ENCODE measurements around the gene RFXANK.

The RFXANK gene

GRCh38 chr19:19207637-19208572 lies 15.8 kb downstream of the RFXANK start:
- TF ChIP-seq GATA2 (IDR thresholded peaks at IDR 0.05; ENCODE audit: low read depth, low read length) (no peak), GATA3 (IDR thresholded peaks at IDR 0.05; ENCODE audit: low read depth, low read length) (no peak)

DNA sequence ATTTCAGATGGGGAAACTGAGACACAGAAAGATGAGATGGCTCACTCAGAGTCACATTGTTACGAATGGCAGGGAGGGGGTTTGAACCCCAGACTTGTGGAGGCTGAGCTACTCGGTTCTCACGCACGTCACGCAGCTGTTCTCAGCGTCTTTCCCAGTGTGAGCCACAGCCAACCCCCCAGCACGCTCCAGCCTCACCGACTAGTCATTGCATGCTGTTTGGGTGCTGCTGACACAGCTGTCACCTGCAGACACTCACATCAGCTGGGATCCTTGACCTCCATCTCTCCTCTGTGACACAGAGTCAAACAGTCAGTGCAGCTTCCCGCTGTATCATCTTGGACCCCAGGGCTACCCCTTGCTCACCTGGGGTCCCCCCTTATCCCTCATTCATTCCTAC lies 17.3 kb downstream of the RFXANK start:
- TF ChIP-seq GATA3 (IDR thresholded peaks at IDR 0.05; ENCODE audit: low read depth, low read length), result no peak
- TF ChIP-seq GATA2 (IDR thresholded peaks at IDR 0.05; ENCODE audit: low read depth, low read length), result no peak

GRCh38 chr19:19211499-19212420 lies 19.7 kb downstream of the RFXANK start, which contains the start of gene NCAN:
Gene NCAN (plus strand): TSS chr19:19211958. CDS start chr19:19216954, 4,996 bp downstream.
- TF ChIP-seq GATA2 (IDR thresholded peaks at IDR 0.05; ENCODE audit: low read depth, low read length), result no peak
- TF ChIP-seq GATA3 (IDR thresholded peaks at IDR 0.05; ENCODE audit: low read depth, low read length), result no peak

DNA sequence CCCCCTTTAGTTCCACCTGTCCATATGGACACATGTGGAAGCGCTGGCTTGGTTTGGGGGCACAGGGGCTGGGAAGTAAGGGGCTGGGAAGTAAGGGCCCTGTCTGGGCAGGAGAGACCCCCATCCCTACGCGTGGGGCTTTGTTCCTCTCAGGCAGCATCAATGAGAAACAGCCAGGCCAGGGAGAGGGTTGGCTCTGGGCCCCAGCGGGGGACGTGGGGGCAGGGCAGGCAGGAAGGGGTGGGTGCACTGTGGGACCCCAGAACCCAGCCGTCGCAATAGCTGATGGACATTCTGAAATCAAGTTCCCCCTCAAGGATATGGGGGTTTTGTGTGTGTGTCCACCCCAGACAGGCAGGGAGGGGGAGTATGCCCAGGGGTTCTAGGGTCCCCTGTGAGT lies 20.9 kb downstream of the RFXANK start:
- TF ChIP-seq GATA2 (IDR thresholded peaks at IDR 0.05; ENCODE audit: low read depth, low read length) (no peak), GATA3 (IDR thresholded peaks at IDR 0.05; ENCODE audit: low read depth, low read length) (no peak)

DNA sequence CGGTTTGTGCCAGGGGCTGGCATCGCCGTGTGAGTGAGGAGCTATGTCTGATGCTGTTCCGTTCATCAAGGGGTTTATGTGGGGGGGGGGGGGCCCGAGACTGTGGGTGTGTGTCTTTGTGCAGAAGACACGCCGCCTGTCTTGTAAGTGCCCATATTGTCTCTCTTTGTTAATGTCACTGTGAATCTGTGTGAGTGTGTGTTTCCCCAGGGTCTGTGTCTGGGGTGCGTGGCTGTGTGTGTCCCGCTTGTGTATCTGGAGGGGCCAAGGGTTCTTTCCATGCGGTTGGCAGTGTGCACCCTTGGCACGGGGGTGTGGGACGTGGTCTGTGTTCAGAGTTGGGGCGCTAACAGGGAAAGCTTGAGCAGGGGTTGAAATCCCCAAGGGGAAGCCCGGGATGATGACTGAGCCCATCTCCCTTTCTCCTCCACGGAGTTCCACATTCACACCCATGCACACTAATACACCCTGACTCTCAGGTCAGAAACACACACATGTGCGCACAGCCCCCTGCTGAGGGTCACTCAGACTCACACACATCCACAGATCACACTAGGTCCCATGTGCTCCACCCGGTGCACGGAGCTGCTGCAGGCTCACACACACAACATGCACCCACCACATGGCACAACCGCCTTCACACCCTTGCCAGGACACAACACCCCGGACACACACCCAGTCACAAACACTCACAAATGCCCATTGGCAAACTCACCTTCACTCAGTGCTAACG lies 21.5 kb downstream of the RFXANK start:
- no peak for TF ChIP-seq GATA3 (IDR thresholded peaks at IDR 0.05; ENCODE audit: low read depth, low read length)
- no peak for TF ChIP-seq GATA2 (IDR thresholded peaks at IDR 0.05; ENCODE audit: low read depth, low read length)

DNA sequence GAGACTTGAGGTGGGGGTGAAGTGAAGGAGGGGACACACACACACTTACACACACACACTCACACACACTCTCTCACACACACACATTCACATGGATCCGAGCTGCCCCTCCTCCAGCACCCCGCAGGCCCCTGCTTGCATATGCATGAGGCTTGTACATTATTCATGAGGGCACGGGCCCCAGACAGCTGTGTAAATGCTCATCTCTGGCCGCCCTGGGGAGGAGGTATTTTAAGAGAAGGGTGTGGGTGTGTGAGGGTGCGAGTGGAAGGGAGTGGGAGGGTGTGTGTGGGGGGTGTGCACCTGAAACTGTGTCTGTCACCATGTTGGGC lies 22.1 kb downstream of the RFXANK start:
- TF ChIP-seq GATA3 (IDR thresholded peaks at IDR 0.05; ENCODE audit: low read depth, low read length), result no peak
- no peak for TF ChIP-seq GATA2 (IDR thresholded peaks at IDR 0.05; ENCODE audit: low read depth, low read length)

GRCh38 chr19:19214892-19215291 lies 22.8 kb downstream of the RFXANK start:
- no peak for TF ChIP-seq GATA2 (IDR thresholded peaks at IDR 0.05; ENCODE audit: low read depth, low read length)
- TF ChIP-seq GATA3 (IDR thresholded peaks at IDR 0.05; ENCODE audit: low read depth, low read length), result no peak

- TF ChIP-seq GATA2 (IDR thresholded peaks at IDR 0.05; ENCODE audit: low read depth, low read length) (no peak), GATA3 (IDR thresholded peaks at IDR 0.05; ENCODE audit: low read depth, low read length) (no peak)
Observed at GRCh38 chr19:19215792-19216191, 23.7 kb downstream of the RFXANK start.

- no peak for TF ChIP-seq GATA3 (IDR thresholded peaks at IDR 0.05; ENCODE audit: low read depth, low read length)
- no peak for TF ChIP-seq GATA2 (IDR thresholded peaks at IDR 0.05; ENCODE audit: low read depth, low read length)
Observed at GRCh38 chr19:19217099-19217498, 25.0 kb downstream of the RFXANK start.

DNA sequence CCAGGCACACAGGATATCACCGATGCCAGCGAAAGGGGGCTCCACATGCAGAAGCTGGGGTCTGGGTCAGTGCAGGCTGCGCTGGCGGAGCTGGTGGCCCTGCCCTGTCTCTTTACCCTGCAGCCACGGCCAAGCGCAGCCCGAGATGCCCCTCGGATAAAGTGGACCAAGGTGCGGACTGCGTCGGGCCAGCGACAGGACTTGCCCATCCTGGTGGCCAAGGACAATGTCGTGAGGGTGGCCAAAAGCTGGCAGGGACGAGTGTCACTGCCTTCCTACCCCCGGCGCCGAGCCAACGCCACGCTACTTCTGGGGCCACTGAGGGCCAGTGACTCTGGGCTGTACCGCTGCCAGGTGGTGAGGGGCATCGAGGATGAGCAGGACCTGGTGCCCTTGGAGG lies 26.9 kb downstream of the RFXANK start:
- TF ChIP-seq GATA3 (IDR thresholded peaks at IDR 0.05; ENCODE audit: low read depth, low read length) (no peak), GATA2 (IDR thresholded peaks at IDR 0.05; ENCODE audit: low read depth, low read length) (no peak)

DNA sequence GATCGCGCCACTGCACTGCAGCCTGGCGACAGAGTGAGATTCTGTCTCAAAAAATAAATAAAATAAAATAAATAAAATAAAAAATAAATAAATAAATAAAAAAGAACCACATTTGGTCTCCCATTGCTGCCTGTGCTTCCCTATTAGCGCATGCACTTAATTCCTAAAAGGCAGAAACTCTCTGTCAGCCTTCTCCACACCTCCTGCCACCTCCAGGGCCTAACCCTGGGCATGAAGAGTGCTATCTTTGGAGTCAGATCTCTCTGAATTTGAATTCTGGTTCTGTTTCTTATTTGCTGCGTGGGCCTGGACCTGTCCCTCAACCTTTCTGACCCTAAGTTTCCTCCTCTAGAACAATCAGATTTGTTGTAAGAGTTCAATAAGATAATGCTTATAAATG lies 31.0 kb downstream of the RFXANK start:
- TF ChIP-seq GATA3 (IDR thresholded peaks at IDR 0.05; ENCODE audit: low read depth, low read length) (no peak), GATA2 (IDR thresholded peaks at IDR 0.05; ENCODE audit: low read depth, low read length) (no peak)

DNA sequence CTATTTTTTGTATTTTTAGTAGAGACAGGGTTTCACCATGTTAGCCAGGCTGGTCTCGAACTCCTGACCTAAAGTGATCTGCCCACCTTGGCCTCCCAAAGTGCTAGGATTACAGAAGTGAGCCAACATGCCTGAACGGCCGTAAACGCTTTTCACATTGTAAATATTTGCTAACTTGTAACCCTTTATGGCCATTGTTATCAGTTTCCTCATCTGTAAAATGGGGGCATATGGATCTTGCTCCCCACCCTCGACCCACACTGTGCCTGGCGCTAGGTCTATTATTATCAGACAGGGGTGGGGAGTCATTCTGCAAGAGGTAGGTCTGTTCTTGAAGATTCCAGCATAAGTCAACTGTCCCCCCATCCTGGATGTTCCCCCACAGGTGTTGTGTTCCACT lies 31.6 kb downstream of the RFXANK start:
- no peak for TF ChIP-seq GATA2 (IDR thresholded peaks at IDR 0.05; ENCODE audit: low read depth, low read length)
- no peak for TF ChIP-seq GATA3 (IDR thresholded peaks at IDR 0.05; ENCODE audit: low read depth, low read length)

GRCh38 chr19:19224150-19224851 lies 32.2 kb downstream of the RFXANK start:
- TF ChIP-seq GATA2 (IDR thresholded peaks at IDR 0.05; ENCODE audit: low read depth, low read length), result no peak
- no peak for TF ChIP-seq GATA3 (IDR thresholded peaks at IDR 0.05; ENCODE audit: low read depth, low read length)

All from SH-SY5Y (cell line).